Activated naive CD8-positive, alpha-beta T cell treated with anti-CD3 and anti-CD28 coated beads, Interleukin-2, amount 50 U/mL, for 24 hours (primary cell): ENCODE measurements around the gene PYGO2.
"Not testable (repeated sequence)": the region's sequence is repeated elsewhere in the genome, so short reads cannot be mapped to it uniquely, and the experiment has no call there.

Source experiments
- ATAC-seq: fragments of 150-1000 bp; cut with Tn5 transposase; one replicate; pipeline ENCODE4 v1.10.0; 2021
- DNase-seq: peaks from one replicate; pipeline ENCODE4 v3.0.0; 2021
- H3K27ac Mint-ChIP-seq: one replicate; pipeline ENCODE4 v1.8.0; 2021; ENCODE audit warnings: mild to moderate bottlenecking, mixed read lengths
- H3K27me3 Mint-ChIP-seq: one replicate; pipeline ENCODE4 v1.8.0; 2021; ENCODE audit warnings: mixed read lengths
- H3K36me3 Mint-ChIP-seq: one replicate; pipeline ENCODE4 v1.8.0; 2021; ENCODE audit warnings: low read depth, mixed read lengths
- H3K4me1 Mint-ChIP-seq: one replicate; pipeline ENCODE4 v1.8.0; 2021; ENCODE audit warnings: mixed read lengths
- H3K4me3 Mint-ChIP-seq: one replicate; pipeline ENCODE4 v1.8.0; 2021; ENCODE audit warnings: mild to moderate bottlenecking, moderate library complexity, mixed read lengths
- H3K9me3 Mint-ChIP-seq: one replicate; pipeline ENCODE4 v1.8.0; 2021; ENCODE audit warnings: mixed read lengths

Gene PYGO2

GRCh38 chr1:154911691-154912550, 49.7 kb downstream of the PYGO2 start:
- ATAC-seq (no peak), DNase-seq (no peak)
- Mint-ChIP-seq H3K4me1 (no peaks in the 10 kb centered on the region), H3K4me3 (no peak overlapping the region), H3K36me3 (peaks cover 2% of the 10 kb centered on the region), H3K9me3 (no peaks in the 10 kb centered on the region), H3K27me3 (no peaks in the 10 kb centered on the region), H3K27ac (no peak overlapping the region)

- Mint-ChIP-seq H3K4me3 (no peak overlapping the region), H3K4me1 (no peaks in the 10 kb centered on the region), H3K27me3 (no peaks in the 10 kb centered on the region), H3K36me3 (peaks cover 2% of the 10 kb centered on the region), H3K9me3 (no peaks in the 10 kb centered on the region), H3K27ac (no peak overlapping the region)
- no peak for ATAC-seq
- DNase-seq, result no peak
Measured at GRCh38 chr1:154910851-154911250, 50.7 kb downstream of the PYGO2 start.

GRCh38 chr1:154908937-154909336, 52.6 kb downstream of the PYGO2 start:
- no peak overlapping the region for H3K4me3 Mint-ChIP-seq
- H3K4me1 Mint-ChIP-seq, result no peaks in the 10 kb centered on the region
- no peak overlapping the region for H3K27ac Mint-ChIP-seq
- no peak for DNase-seq
- H3K36me3 Mint-ChIP-seq, result no peaks in the 10 kb centered on the region
- H3K9me3 Mint-ChIP-seq, result no peaks in the 10 kb centered on the region
- no peak for ATAC-seq
- no peaks in the 10 kb centered on the region for H3K27me3 Mint-ChIP-seq

- H3K4me3 Mint-ChIP-seq, H3K4me1 Mint-ChIP-seq, H3K27ac Mint-ChIP-seq, DNase-seq, H3K9me3 Mint-ChIP-seq, H3K36me3 Mint-ChIP-seq, ATAC-seq, H3K27me3 Mint-ChIP-seq: not testable (repeated sequence)
Measured at GRCh38 chr1:154908129-154908528, 53.5 kb downstream of the PYGO2 start.
